Cardiac fibroblast (primary cell): ENCODE results near the gene ITGA3.

Experiments used
- DNase-seq, 2 donors: peaks; one replicate each; pipeline versions ENCODE4 v3.0.0 to v3.0.0-alpha.2; 2010; ENCODE audit warnings: low read depth in 2 of 2
- H3K4me3 ChIP-seq, 2 donors: replicated peaks in 1 of 2; 1 replicate in 1 of 2; 2 replicates in 1 of 2; pipeline ENCODE4 v1.5.1; 2011; ENCODE audit warnings: low read depth in 2 of 2, low read length in 2 of 2, mild to moderate bottlenecking in 2 of 2, moderate library complexity in 1 of 2
- CTCF ChIP-seq: IDR thresholded peaks from one replicate; pipeline ENCODE4 v1.5.1; 2011; ENCODE audit warnings: low read depth, mild to moderate bottlenecking, low read length, inconsistent platforms

ITGA3 gene

DNA sequence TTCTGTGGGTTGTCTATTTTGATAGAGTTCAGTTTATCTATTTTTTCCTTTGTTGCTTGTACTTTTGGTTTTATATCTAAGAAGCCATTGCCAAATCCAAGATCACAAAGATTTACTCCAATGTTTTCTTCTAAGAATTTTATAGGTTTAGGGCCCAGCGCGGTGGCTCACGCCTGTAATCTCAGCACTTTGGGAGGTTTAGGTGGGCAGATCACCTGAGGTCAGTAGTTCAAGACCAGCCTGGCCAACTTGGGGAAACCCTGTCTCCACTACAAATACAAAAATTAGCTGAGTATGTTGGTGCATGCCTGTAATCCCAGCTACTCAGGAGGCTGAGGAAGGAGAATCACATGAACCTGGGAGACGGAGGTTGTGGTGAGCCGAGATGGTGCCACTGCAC lies 13.7 kb upstream of the ITGA3 start:
- TF ChIP-seq CTCF = no peak
- no peak overlapping the region for H3K4me3 ChIP-seq
- no peak for DNase-seq

DNA sequence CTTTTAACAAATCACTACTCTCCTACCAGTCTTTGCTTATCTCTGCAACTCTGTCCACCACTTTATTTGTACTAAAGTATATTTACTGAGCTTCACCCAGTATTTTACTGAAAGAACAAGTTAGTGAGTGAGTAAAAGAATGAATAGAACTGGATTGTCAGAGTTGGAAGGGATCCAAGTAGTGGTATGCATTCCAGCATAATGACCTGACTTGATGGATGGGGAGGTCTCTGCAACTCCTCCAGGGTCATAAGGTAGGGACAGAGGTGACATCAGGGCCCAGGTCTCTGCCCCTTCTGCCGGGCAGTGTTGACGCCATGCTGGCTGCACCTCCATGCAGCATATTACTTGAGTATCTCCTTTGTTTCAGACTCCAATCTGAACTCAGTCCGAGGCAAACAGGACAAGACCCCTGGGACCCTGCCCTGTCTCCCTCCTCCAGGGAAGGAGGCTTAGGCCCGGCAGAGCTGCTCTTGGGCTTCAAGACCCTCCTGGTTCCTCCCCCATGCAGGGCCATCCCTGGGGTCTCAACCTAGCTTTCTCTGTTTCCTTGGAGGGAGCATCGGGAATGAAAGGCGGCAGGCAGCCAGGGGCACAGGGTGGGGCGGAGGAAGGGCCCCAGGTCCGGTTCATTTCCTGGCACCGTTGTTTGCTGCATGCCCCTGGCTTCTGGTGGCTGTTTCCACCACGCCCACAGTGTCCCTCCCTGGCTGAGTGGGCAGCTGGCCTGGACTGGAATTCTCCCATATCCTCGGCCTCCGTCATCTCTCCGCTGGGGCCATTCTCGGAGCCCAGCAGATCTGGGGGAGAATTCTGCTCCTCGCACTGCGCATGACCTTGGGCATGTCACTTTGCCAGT lies 12.4 kb upstream of the ITGA3 start:
- peak; percentile 48 to 50 for DNase-seq
- no peak overlapping the region for H3K4me3 ChIP-seq
- TF ChIP-seq CTCF = no peak

DNA sequence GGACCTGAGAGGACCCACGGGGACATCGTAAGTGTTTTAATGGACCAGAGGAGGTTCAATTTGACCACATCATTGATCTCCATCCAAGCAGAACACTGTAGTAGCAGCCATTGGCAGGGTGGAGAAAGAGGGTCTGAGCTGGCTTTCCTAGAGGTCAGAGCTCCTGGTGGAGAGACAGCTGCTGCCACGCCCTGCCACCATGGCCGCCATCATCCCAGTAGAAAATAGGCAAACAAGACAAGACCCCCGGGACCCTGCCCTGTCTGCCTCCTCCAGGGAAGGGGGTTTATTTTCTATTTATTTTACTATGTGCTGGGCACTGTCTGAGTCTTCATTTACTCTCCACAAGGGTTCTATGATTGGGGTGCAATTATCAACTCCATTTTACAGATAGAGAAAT lies 11.4 kb upstream of the ITGA3 start:
- no peak for DNase-seq
- TF ChIP-seq CTCF = no peak
- H3K4me3 ChIP-seq = no peak overlapping the region

DNA sequence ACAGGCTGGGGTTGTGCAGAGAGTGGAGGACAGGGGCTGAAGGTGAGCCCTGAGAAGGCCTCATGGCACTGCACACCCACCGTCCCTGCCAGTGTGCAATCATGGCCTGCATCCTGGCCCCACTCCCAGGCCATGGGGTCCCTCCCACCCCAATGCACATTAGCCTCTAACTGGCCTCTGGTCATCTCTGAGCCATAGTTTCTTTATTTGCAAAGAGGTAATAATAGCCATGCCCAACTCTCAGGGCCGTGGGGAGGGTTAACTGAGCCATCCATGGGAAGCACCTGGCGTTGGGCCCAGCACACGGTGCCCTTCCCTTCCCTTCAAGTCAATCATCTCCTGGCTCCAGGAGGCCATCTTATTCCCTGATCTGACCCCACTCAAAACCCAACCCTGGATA lies 10.8 kb upstream of the ITGA3 start:
- H3K4me3 ChIP-seq = no peak overlapping the region
- no peak for DNase-seq
- TF ChIP-seq CTCF = no peak

GRCh38 chr17:50046179-50046578 lies 9.7 kb upstream of the ITGA3 start:
- no peak overlapping the region for H3K4me3 ChIP-seq
- no peak for DNase-seq
- TF ChIP-seq CTCF = no peak

GRCh38 chr17:50046667-50047066 lies 9.2 kb upstream of the ITGA3 start:
- TF ChIP-seq CTCF = no peak
- no peak for DNase-seq
- H3K4me3 ChIP-seq = no peak overlapping the region

- no peak for TF ChIP-seq CTCF
- no peak for DNase-seq
- H3K4me3 ChIP-seq = no peak overlapping the region
Measured at GRCh38 chr17:50047083-50047482, 8.8 kb upstream of the ITGA3 start.
